Nephron progenitor cell (in vitro differentiated cells): Measurements from ENCODE around the gene ZNF322.

Experiments
- DNase-seq: peaks from one replicate; pipeline ENCODE4 v3.0.0; 2021
- H3K27ac Mint-ChIP-seq: 2 replicates; pipeline ENCODE4 v1.8.0; 2021; ENCODE audit warnings: mild to moderate bottlenecking, moderate library complexity, mixed read lengths
- H3K27me3 Mint-ChIP-seq: 2 replicates; pipeline ENCODE4 v1.8.0; 2021; ENCODE audit warnings: mild to moderate bottlenecking, low read depth, mixed read lengths; ENCODE audit not compliant: poor library complexity
- H3K36me3 Mint-ChIP-seq: 2 replicates; pipeline ENCODE4 v1.8.0; 2021; ENCODE audit warnings: low read depth, mixed read lengths
- H3K4me1 Mint-ChIP-seq: 2 replicates; pipeline ENCODE4 v1.8.0; 2021; ENCODE audit warnings: mixed read lengths
- H3K4me3 Mint-ChIP-seq: 2 replicates; pipeline ENCODE4 v1.8.0; 2021; ENCODE audit warnings: mild to moderate bottlenecking, moderate library complexity, mixed read lengths
- H3K9me3 Mint-ChIP-seq: 2 replicates; pipeline ENCODE4 v1.8.0; 2021; ENCODE audit warnings: mild to moderate bottlenecking, moderate library complexity, mixed read lengths
- TF ChIP-seq, protein P1 (sequence below): fragments of 200-600 bp; sonication (generic); IDR thresholded peaks from 2 replicates; pipeline ENCODE4 v1.5.0; 2021; ENCODE audit warnings: antibody characterized with exemption

Gene ZNF322

DNA sequence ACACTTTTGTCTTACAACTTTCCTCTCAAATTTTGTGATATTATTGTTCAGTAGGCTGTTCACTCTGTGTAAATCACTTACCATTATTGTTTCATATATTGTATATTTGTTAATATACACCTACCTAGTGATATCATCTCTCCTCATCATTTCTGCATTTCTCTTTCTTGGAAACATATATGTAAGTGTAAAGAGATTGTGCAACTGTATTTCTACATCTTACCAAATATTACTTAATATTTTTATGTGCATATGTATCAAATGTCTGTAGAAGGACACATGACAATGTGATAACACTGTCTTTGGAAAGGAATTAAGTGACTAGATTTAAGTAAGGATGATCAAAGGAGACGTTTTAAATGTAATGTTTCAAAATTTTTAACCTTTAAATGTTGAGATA lies 30.2 kb downstream of the ZNF322 start:
- peaks cover 30% of the 10 kb centered on the region for H3K9me3 Mint-ChIP-seq
- no peak for DNase-seq
- H3K27ac Mint-ChIP-seq, result no peak overlapping the region
- H3K36me3 Mint-ChIP-seq, result peaks cover 24% of the 10 kb centered on the region
- H3K27me3 Mint-ChIP-seq, result peaks cover 8% of the 10 kb centered on the region
- no peaks in the 10 kb centered on the region for H3K4me1 Mint-ChIP-seq
- TF ChIP-seq, protein P1, sequence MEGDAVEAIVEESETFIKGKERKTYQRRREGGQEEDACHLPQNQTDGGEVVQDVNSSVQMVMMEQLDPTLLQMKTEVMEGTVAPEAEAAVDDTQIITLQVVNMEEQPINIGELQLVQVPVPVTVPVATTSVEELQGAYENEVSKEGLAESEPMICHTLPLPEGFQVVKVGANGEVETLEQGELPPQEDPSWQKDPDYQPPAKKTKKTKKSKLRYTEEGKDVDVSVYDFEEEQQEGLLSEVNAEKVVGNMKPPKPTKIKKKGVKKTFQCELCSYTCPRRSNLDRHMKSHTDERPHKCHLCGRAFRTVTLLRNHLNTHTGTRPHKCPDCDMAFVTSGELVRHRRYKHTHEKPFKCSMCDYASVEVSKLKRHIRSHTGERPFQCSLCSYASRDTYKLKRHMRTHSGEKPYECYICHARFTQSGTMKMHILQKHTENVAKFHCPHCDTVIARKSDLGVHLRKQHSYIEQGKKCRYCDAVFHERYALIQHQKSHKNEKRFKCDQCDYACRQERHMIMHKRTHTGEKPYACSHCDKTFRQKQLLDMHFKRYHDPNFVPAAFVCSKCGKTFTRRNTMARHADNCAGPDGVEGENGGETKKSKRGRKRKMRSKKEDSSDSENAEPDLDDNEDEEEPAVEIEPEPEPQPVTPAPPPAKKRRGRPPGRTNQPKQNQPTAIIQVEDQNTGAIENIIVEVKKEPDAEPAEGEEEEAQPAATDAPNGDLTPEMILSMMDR, result no peak
- no peak overlapping the region for H3K4me3 Mint-ChIP-seq

DNA sequence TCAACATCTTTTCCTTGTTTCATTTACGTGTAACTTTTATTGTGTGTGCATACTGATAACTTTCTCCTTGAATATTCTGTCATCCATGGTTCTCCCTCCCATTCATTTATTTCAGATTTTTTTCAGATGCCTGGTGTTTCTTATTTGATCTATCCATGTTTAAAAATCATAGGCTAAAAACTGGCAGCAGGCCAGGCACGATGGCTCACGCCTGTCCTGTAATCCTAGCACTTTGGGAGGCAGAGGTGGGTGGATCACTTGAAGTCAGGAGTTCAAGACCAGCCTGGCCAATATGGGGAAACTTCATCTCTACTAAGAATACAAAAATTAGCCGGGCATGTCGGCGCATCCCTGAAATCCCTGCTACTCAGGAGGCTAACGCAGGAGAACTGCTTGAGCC lies 31.7 kb downstream of the ZNF322 start:
- H3K27me3 Mint-ChIP-seq, result peaks cover 8% of the 10 kb centered on the region
- H3K27ac Mint-ChIP-seq, result no peak overlapping the region
- DNase-seq, result no peak
- TF ChIP-seq, protein P1, result no peak
- H3K4me3 Mint-ChIP-seq, result no peak overlapping the region
- no peaks in the 10 kb centered on the region for H3K4me1 Mint-ChIP-seq
- peaks cover 9% of the 10 kb centered on the region for H3K36me3 Mint-ChIP-seq
- H3K9me3 Mint-ChIP-seq, result peaks cover 36% of the 10 kb centered on the region

DNA sequence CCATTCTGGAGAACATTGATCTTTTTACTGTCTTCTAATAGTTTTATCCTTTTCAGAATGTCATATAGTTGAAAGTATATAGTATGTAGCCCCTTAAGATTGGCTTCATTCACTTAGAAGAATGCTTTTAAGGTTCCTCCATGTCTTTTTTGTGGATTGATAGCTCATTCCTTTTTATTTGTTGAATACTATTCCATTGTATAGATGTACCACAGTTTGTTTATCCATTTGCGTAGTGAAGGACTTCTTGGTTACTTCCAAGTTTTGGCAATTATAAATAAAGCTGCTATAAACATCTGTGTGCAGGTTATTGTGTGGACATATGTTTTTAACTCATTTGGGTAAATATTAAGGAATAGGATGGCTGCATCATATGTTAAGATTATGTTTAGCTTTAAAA lies 35.0 kb downstream of the ZNF322 start:
- Mint-ChIP-seq H3K27ac (no peak overlapping the region), H3K4me3 (no peak overlapping the region), H3K9me3 (peaks cover 39% of the 10 kb centered on the region), H3K27me3 (peaks cover 4% of the 10 kb centered on the region), H3K4me1 (no peaks in the 10 kb centered on the region), H3K36me3 (peaks cover 5% of the 10 kb centered on the region)
- DNase-seq, result no peak
- TF ChIP-seq, protein P1, result no peak

DNA sequence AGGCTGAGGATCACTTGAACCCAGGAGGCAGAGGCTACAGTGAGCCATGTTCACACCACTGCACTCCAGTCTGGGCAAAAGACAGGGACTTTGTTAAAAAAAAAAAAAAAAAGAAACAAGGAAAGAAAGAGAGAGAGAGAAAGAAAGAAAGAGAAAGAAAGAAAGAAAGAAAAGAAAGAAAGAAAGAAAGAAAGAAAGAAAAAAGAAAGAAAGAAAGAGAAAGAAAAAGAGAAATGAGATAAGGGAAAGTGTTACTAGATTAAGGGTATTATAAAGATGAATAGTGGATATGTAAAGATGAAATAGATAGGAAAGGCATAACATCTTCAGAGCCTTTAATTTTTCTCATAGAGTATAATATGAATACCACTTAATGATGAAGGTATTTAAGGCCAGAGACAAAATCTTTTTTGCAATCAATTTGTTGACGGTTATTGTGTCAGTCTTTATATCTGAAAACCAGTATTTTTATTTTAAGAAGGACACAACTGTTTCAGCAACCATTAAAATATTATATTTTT lies 36.1 kb downstream of the ZNF322 start:
- DNase-seq, result no peak
- TF ChIP-seq, protein P1, result no peak
- Mint-ChIP-seq H3K36me3 (peaks cover 2% of the 10 kb centered on the region), H3K27ac (no peak overlapping the region), H3K4me1 (no peaks in the 10 kb centered on the region), H3K4me3 (no peak overlapping the region), H3K27me3 (peaks cover 1% of the 10 kb centered on the region), H3K9me3 (peaks cover 37% of the 10 kb centered on the region)

DNA sequence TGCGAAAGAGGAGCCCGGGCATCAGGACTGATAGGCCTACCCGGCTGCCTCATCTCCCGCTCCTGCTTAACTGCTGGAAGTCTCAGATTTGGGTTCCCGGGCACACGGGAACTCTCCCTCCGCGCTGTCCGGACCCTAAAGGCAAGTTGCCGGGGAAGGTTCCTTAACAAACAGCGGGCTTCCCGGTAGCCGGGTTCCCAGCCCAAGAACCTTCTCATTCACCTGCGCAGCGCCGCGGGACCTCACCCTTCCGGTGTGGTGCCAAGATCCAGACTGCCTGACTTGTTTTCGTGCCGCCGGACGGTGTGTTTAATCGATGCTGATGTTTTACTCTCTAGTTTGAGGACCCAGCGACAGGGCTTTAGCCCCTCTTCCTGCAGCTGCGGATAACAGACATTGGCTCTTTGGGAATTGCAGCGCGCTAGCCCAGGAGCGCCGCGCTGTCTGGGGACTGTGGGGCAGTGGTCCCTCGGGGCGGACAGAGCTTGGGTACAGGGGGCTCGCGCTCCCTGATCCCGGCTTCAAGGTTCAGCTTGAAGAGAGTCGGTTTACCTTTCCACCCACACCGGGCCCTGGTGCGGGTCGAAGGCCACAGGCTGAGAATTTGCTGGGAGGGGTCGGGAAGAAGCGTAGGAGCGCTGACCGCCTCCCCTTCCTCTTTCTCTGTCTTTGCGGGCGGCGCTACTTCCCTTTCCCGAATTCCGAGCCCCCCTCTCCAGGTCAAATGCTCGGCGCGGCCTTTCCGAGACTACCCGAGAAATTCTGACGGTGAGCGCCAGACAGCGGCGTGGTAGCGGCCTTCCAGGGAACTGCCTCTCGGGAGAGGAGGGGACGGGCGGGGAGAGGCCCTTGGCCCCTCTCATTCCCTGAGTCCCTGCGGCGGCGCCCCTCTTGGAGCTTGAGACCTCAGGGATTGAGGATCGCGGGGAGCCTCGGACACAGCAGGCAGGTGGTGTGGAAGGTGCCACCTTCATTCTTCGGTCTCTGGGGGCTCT lies 45.6 kb downstream of the ZNF322 start:
- H3K4me3 Mint-ChIP-seq, result peak overlapping the region; percentile 89

More for the DNA sequence above, 45.6 kb downstream of the ZNF322 start:
- TF ChIP-seq, protein P1, result no peak
- Mint-ChIP-seq H3K27ac (no peak overlapping the region), H3K9me3 (peaks cover 18% of the 10 kb centered on the region), H3K4me1 (peaks cover 16% of the 10 kb centered on the region), H3K27me3 (peaks cover 76% of the 10 kb centered on the region), H3K36me3 (no peaks in the 10 kb centered on the region)
- peak; percentile 57 for DNase-seq
